Neural cell (in vitro differentiated cells): Measurements from ENCODE around the gene KIAA2012. TPM values are rescaled to one million over a fixed set of nuclear protein-coding genes. Genes with fewer than 3 reads are reported as not detected.

ENCODE experiments used
- H2AFZ ChIP-seq: fragments of 200-600, 300-800 bp; sonication (generic), shearing (Covaris generic); 2 replicates; pipeline ENCODE4 v1.6.0; 2014; ENCODE audit warnings: low read depth, mild to moderate bottlenecking, antibody characterized with exemption, low read length, moderate library complexity
- H3F3A ChIP-seq: fragments of 200-600 bp; shearing (Covaris generic); 2 replicates; pipeline ENCODE4 v1.6.1; 2016; ENCODE audit warnings: mild to moderate bottlenecking, moderate library complexity, mixed read lengths, antibody characterized with exemption, low read length; ENCODE audit not compliant: insufficient read depth, poor library complexity, severe bottlenecking
- H3K27ac ChIP-seq: fragments of 200-600, 300-800 bp; sonication (generic), shearing (Covaris generic); 2 replicates; pipeline ENCODE4 v1.5.1; 2014; ENCODE audit warnings: mild to moderate bottlenecking, low read length, moderate library complexity
- H3K27me3 ChIP-seq: fragments of 300-800, 200-600 bp; sonication (generic), shearing (Covaris generic); 2 replicates; pipeline ENCODE4 v1.6.0; 2014; ENCODE audit warnings: mild to moderate bottlenecking, low read depth, low read length, moderate library complexity; ENCODE audit not compliant: insufficient read depth
- H3K36me3 ChIP-seq: fragments of 300-800, 200-600 bp; sonication (generic), shearing (Covaris generic); 2 replicates; pipeline ENCODE4 v1.5.1; 2014; ENCODE audit warnings: mild to moderate bottlenecking, antibody characterized with exemption, low read length, moderate library complexity; ENCODE audit not compliant: insufficient read depth
- H3K4me2 ChIP-seq: fragments of 300-800, 200-600 bp; sonication (generic), shearing (Covaris generic); 2 replicates; pipeline ENCODE4 v1.6.0; 2014; ENCODE audit warnings: mild to moderate bottlenecking, low read length
- H3K4me3 ChIP-seq: fragments of 300-800, 200-600 bp; sonication (generic), shearing (Covaris generic); 2 replicates; pipeline ENCODE4 v1.5.1; 2014; ENCODE audit warnings: mild to moderate bottlenecking, low read length, moderate library complexity
- H3K79me2 ChIP-seq: fragments of 200-600 bp; shearing (Covaris generic); replicated peaks from 2 replicates; pipeline ENCODE4 v1.6.0; 2014; ENCODE audit warnings: mild to moderate bottlenecking, low read length, moderate library complexity; ENCODE audit not compliant: insufficient read depth
- H3K9ac ChIP-seq: fragments of 300-800, 200-600 bp; sonication (generic), shearing (Covaris generic); 2 replicates; pipeline ENCODE4 v1.6.1; 2016; ENCODE audit warnings: mild to moderate bottlenecking, low read length, mixed read lengths
- H3K9me2 ChIP-seq: fragments of 200-600 bp; shearing (Covaris generic); 2 replicates; pipeline ENCODE4 v1.6.1; 2016; ENCODE audit warnings: mild to moderate bottlenecking, low read length, mixed read lengths; ENCODE audit not compliant: insufficient read depth
- H3K9me3 ChIP-seq: fragments of 200-600, 300-800 bp; sonication (generic), shearing (Covaris generic); 2 replicates; pipeline ENCODE4 v1.6.1; 2016; ENCODE audit warnings: mild to moderate bottlenecking, mixed run types, low read length, moderate library complexity, mixed read lengths
- H4K20me1 ChIP-seq: fragments of 200-600 bp; shearing (Covaris generic); 2 replicates; pipeline ENCODE4 v1.6.1; 2016; ENCODE audit warnings: mild to moderate bottlenecking, mixed run types; ENCODE audit not compliant: insufficient read depth
- EP300 ChIP-seq: fragments of 450-650 bp; conservative IDR thresholded peaks from 2 replicates; pipeline ENCODE4 v1.6.1; 2014; ENCODE audit warnings: antibody characterized with exemption, mild to moderate bottlenecking, moderate library complexity; ENCODE audit not compliant: poor library complexity, severe bottlenecking
- EZH2 ChIP-seq: fragments of 200-600, 300-800 bp; shearing (Covaris generic), sonication (generic); IDR thresholded peaks from 2 replicates; pipeline ENCODE4 v1.6.1; 2014; ENCODE audit warnings: antibody characterized with exemption, low read length, borderline replicate concordance, mild to moderate bottlenecking; ENCODE audit not compliant: insufficient read depth, poor library complexity, severe bottlenecking
- MXI1 ChIP-seq: fragments of 450-650 bp; conservative IDR thresholded peaks from 2 replicates; pipeline ENCODE4 v1.6.1; 2014; ENCODE audit warnings: antibody characterized with exemption, mild to moderate bottlenecking; ENCODE audit not compliant: poor library complexity, severe bottlenecking
- POLR2AphosphoS5 ChIP-seq: IDR thresholded peaks from 2 replicates; pipeline ENCODE4 v1.6.1; 2012
- RAD21 ChIP-seq: fragments of 450-650 bp; conservative IDR thresholded peaks from 2 replicates; pipeline ENCODE4 v1.6.1; 2014; ENCODE audit warnings: antibody characterized with exemption, mild to moderate bottlenecking, moderate library complexity
- SMC3 ChIP-seq: fragments of 450-650 bp; conservative IDR thresholded peaks from 2 replicates; pipeline ENCODE4 v1.6.1; 2014; ENCODE audit warnings: antibody characterized with exemption, mild to moderate bottlenecking, moderate library complexity; ENCODE audit not compliant: poor library complexity
- TAF1 ChIP-seq: IDR thresholded peaks from 2 replicates; pipeline ENCODE4 v1.6.1; 2012; ENCODE audit warnings: low read depth
- polyA plus RNA-seq: library from polyadenylated mRNA; depleted of rRNA; stranded (reverse); fragments of >200 nt; gene quantifications from 2 replicates; pipeline ENCODE4 v1.2.3, GENCODE V29; 2014
- TF ChIP-seq, protein P1 (sequence below): fragments of 450-650 bp; IDR thresholded peaks from 2 replicates; pipeline ENCODE4 v1.5.1; 2014; ENCODE audit warnings: antibody characterized with exemption, mild to moderate bottlenecking, moderate library complexity; ENCODE audit not compliant: poor library complexity, severe bottlenecking
- TF ChIP-seq, protein P2 (sequence below): IDR thresholded peaks from 2 replicates; pipeline ENCODE4 v1.6.1; 2012; ENCODE audit warnings: borderline replicate concordance

The KIAA2012 gene
- polyA plus RNA-seq, 1 donor from 2014 or later, result not detected

DNA sequence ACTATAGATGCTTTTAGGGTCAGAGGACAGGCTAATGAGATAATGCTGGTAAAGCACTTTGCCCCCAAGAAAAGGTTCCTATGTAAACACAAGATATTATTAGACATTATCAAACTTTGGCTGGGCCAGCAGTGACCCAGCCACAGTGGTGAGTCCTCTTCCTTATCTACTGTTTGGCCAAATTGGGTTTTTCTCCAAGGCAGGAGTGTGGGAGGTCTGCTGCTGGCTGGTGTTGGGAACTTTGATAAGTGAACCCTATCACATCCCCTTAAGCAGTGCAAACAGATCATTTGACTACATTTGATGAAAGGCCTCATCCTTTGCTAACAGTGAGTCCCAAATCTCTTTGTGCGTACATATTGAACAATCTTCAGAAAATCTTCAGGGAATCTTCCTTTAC lies 23.2 kb upstream of the KIAA2012 start:
- no peak overlapping the region for H3K4me3 ChIP-seq
- no peaks in the 10 kb centered on the region for H3K9me3 ChIP-seq
- no peaks in the 10 kb centered on the region for H3K79me2 ChIP-seq
- no peak overlapping the region for H3K27ac ChIP-seq
- no peak overlapping the region for H3K4me2 ChIP-seq
- no peaks in the 10 kb centered on the region for H3K9me2 ChIP-seq
- no peak overlapping the region for H2AFZ ChIP-seq
- peaks cover 7% of the 10 kb centered on the region for H3F3A ChIP-seq
- H3K27me3 ChIP-seq, result no peaks in the 10 kb centered on the region
- TF ChIP-seq EP300 (no peak), POLR2AphosphoS5 (no peak), MXI1 (no peak)
- TF ChIP-seq, protein P1, sequence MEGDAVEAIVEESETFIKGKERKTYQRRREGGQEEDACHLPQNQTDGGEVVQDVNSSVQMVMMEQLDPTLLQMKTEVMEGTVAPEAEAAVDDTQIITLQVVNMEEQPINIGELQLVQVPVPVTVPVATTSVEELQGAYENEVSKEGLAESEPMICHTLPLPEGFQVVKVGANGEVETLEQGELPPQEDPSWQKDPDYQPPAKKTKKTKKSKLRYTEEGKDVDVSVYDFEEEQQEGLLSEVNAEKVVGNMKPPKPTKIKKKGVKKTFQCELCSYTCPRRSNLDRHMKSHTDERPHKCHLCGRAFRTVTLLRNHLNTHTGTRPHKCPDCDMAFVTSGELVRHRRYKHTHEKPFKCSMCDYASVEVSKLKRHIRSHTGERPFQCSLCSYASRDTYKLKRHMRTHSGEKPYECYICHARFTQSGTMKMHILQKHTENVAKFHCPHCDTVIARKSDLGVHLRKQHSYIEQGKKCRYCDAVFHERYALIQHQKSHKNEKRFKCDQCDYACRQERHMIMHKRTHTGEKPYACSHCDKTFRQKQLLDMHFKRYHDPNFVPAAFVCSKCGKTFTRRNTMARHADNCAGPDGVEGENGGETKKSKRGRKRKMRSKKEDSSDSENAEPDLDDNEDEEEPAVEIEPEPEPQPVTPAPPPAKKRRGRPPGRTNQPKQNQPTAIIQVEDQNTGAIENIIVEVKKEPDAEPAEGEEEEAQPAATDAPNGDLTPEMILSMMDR, result no peak
- no peaks in the 10 kb centered on the region for H4K20me1 ChIP-seq
- H3K36me3 ChIP-seq, result no peaks in the 10 kb centered on the region
- no peak overlapping the region for H3K9ac ChIP-seq

DNA sequence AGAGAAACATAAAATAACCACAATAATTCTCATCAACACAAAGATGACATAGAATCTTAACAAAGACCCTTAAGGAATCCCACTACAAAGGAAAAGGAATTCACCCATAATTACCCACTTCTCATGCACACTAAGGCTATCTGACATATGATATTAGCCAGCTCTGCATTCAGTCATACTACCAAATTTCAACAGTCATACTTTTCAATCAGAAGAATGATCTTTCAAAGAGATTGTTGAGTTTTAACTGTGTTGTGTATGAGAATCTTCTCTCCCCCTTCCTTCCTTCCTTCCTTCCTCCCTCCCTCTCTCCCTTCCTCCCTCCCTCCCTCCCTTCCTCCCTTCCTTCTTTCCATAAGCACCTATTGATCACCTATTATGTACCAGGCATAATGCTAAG lies 22.4 kb upstream of the KIAA2012 start:
- Histone ChIP-seq H3F3A (no peaks in the 10 kb centered on the region), H3K27ac (no peak overlapping the region), H3K4me3 (no peak overlapping the region), H3K79me2 (no peaks in the 10 kb centered on the region), H2AFZ (no peak overlapping the region), H3K4me2 (no peak overlapping the region), H3K36me3 (no peaks in the 10 kb centered on the region), H4K20me1 (no peaks in the 10 kb centered on the region), H3K27me3 (no peaks in the 10 kb centered on the region), H3K9ac (no peak overlapping the region), H3K9me3 (no peaks in the 10 kb centered on the region), H3K9me2 (no peaks in the 10 kb centered on the region)
- TF ChIP-seq POLR2AphosphoS5 (no peak), RAD21 (no peak), EZH2 (no peak), MXI1 (no peak), TAF1 (no peak), SMC3 (no peak), EP300 (no peak)
- TF ChIP-seq, protein P1, result no peak
- TF ChIP-seq, protein P2, sequence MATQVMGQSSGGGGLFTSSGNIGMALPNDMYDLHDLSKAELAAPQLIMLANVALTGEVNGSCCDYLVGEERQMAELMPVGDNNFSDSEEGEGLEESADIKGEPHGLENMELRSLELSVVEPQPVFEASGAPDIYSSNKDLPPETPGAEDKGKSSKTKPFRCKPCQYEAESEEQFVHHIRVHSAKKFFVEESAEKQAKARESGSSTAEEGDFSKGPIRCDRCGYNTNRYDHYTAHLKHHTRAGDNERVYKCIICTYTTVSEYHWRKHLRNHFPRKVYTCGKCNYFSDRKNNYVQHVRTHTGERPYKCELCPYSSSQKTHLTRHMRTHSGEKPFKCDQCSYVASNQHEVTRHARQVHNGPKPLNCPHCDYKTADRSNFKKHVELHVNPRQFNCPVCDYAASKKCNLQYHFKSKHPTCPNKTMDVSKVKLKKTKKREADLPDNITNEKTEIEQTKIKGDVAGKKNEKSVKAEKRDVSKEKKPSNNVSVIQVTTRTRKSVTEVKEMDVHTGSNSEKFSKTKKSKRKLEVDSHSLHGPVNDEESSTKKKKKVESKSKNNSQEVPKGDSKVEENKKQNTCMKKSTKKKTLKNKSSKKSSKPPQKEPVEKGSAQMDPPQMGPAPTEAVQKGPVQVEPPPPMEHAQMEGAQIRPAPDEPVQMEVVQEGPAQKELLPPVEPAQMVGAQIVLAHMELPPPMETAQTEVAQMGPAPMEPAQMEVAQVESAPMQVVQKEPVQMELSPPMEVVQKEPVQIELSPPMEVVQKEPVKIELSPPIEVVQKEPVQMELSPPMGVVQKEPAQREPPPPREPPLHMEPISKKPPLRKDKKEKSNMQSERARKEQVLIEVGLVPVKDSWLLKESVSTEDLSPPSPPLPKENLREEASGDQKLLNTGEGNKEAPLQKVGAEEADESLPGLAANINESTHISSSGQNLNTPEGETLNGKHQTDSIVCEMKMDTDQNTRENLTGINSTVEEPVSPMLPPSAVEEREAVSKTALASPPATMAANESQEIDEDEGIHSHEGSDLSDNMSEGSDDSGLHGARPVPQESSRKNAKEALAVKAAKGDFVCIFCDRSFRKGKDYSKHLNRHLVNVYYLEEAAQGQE, result no peak
